ENCODE measurements around the gene S100A8. TPM values are rescaled to one million over a fixed set of nuclear protein-coding genes. Genes with fewer than 3 reads are reported as not detected.

Gene S100A8
- total RNA-seq, 1 donor from 2014 or later, result 50.0 TPM

DNA sequence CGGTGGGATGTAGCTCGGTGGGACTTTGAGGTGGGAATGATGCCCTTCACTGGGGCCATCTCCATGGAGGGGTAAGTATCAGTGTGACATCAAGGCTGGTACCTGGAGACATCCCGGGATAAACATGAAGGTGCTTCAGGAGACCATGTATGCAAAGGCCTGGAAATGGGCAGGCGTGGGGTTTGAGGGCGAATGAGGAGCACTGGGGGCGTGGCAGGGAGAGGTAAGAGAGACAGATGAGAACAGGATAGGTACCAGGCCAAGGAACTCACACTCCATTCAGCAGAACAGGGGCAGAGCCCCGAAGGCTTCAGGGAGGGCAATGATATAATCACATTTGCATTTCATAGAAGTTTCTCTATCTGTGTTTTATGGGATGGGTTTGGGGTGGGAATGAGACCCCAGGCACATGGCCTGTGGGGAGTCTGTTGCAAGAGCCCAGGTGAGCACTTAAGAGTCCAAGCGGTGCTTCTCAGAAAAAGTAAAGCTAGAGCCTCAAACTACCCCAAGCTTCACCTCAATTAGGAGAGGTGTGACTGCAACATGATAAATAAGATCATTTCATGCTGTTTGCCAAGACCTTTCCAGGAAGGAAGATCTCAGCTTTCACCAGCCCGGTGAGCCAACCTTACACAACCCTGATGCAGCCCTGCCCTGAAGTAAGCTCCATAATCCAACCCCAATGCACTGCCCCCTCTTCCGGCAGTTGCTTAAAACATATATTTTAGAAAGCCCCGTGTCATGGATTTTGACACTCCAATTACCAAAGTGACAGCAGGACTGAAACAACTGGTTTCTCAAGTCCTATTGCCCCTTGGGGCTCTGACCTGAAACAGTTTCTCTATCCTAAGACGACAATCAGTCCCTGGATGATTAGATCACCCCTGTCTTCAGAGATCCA lies 25.9 kb downstream of the S100A8 start:
- Histone ChIP-seq H3K4me3 (ENCODE audit: low read depth, low read length) (no peak overlapping the region), H3K36me3 (ENCODE audit: control insufficient read depth, insufficient read depth, low read length) (no peaks in the 10 kb centered on the region), H3K27me3 (ENCODE audit: control insufficient read depth, insufficient read depth, low read length) (no peaks in the 10 kb centered on the region)
- FAIRE-seq, result peak; percentile 96
- TF ChIP-seq, protein P1, sequence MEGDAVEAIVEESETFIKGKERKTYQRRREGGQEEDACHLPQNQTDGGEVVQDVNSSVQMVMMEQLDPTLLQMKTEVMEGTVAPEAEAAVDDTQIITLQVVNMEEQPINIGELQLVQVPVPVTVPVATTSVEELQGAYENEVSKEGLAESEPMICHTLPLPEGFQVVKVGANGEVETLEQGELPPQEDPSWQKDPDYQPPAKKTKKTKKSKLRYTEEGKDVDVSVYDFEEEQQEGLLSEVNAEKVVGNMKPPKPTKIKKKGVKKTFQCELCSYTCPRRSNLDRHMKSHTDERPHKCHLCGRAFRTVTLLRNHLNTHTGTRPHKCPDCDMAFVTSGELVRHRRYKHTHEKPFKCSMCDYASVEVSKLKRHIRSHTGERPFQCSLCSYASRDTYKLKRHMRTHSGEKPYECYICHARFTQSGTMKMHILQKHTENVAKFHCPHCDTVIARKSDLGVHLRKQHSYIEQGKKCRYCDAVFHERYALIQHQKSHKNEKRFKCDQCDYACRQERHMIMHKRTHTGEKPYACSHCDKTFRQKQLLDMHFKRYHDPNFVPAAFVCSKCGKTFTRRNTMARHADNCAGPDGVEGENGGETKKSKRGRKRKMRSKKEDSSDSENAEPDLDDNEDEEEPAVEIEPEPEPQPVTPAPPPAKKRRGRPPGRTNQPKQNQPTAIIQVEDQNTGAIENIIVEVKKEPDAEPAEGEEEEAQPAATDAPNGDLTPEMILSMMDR (IDR thresholded peaks at IDR 0.05; ENCODE audit: insufficient read depth, low read length, severe bottlenecking), result peak; percentile 33
- peak; percentile 88 for DNase-seq (ENCODE audit: low read depth)

DNA sequence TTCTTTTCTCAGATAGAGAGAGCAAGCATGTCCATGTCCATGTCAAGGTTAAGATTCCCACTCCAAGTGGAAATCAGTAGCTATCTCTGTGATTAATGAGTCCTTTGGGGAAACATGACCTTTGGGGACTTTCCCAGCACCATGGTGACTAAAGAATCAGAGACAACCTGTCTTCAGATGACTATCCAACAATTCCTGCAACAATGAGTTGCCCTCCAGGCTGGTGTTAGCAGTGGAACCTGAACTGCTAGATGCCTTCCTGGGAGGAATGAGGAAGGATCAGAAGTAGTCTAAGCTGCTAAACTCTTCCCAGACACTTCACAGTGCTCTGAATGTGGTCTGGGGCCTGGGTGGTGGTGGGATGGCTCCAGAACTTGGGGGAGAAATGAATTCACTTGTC lies 26.7 kb downstream of the S100A8 start:
- FAIRE-seq (no peak), DNase-seq (ENCODE audit: low read depth) (peak; percentile 83)
- TF ChIP-seq, protein P1 (IDR thresholded peaks at IDR 0.05; ENCODE audit: insufficient read depth, low read length, severe bottlenecking), result no peak
- H3K27me3 ChIP-seq (ENCODE audit: control insufficient read depth, insufficient read depth, low read length), result no peaks in the 10 kb centered on the region
- no peaks in the 10 kb centered on the region for H3K36me3 ChIP-seq (ENCODE audit: control insufficient read depth, insufficient read depth, low read length)
- no peak overlapping the region for H3K4me3 ChIP-seq (ENCODE audit: low read depth, low read length)

DNA sequence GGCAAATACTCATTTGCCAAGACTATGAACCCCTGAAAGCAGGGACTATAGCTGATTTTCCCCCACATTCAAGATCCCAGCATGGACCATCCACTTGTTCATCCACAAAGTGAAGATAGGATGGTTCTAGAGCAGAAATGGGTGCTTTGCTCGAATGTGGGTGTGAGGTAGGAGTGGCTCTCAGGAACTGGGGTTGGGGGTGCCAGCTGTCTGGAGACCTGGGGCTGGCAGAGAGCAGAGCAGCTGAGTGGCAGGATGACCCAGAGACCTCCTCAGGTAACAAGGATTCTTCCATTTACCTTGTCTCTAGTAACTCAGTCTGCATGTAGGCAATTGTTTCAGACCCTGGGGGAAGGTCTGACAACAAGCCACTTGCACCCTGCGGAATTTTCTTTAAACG lies 27.2 kb downstream of the S100A8 start:
- DNase-seq (ENCODE audit: low read depth) (no peak), FAIRE-seq (peak; percentile 64)
- TF ChIP-seq, protein P1 (IDR thresholded peaks at IDR 0.05; ENCODE audit: insufficient read depth, low read length, severe bottlenecking), result no peak
- no peaks in the 10 kb centered on the region for H3K27me3 ChIP-seq (ENCODE audit: control insufficient read depth, insufficient read depth, low read length)
- H3K36me3 ChIP-seq (ENCODE audit: control insufficient read depth, insufficient read depth, low read length), result no peaks in the 10 kb centered on the region
- no peak overlapping the region for H3K4me3 ChIP-seq (ENCODE audit: low read depth, low read length)

GRCh38 chr1:153362187-153362775 lies 28.6 kb downstream of the S100A8 start:
- FAIRE-seq, result no peak
- DNase-seq (ENCODE audit: low read depth), result no peak

GRCh38 chr1:153361480-153362109 lies 29.3 kb downstream of the S100A8 start:
- DNase-seq (ENCODE audit: low read depth), result no peak
- no peaks in the 10 kb centered on the region for H3K27me3 ChIP-seq (ENCODE audit: control insufficient read depth, insufficient read depth, low read length)
- no peaks in the 10 kb centered on the region for H3K36me3 ChIP-seq (ENCODE audit: control insufficient read depth, insufficient read depth, low read length)
- H3K4me3 ChIP-seq (ENCODE audit: low read depth, low read length), result no peak overlapping the region
- no peak for FAIRE-seq
- TF ChIP-seq, protein P1 (IDR thresholded peaks at IDR 0.05; ENCODE audit: insufficient read depth, low read length, severe bottlenecking), result no peak

More at GRCh38 chr1:153362187-153362775, 28.6 kb downstream of the S100A8 start:
- no peak overlapping the region for H3K4me3 ChIP-seq (ENCODE audit: low read depth, low read length)
- TF ChIP-seq, protein P1 (IDR thresholded peaks at IDR 0.05; ENCODE audit: insufficient read depth, low read length, severe bottlenecking), result no peak
- H3K27me3 ChIP-seq (ENCODE audit: control insufficient read depth, insufficient read depth, low read length), result no peaks in the 10 kb centered on the region
- H3K36me3 ChIP-seq (ENCODE audit: control insufficient read depth, insufficient read depth, low read length), result no peaks in the 10 kb centered on the region
